GM12878 (cell line): Measurements from ENCODE around the gene CCDC8. TPM values are rescaled to one million over a fixed set of nuclear protein-coding genes. Genes with fewer than 3 reads are reported as not detected.

ENCODE experiments used
- ATAC-seq: fragments of 200-7000 bp; cut with Tn5 transposase; 3 replicates; pipeline ENCODE4 v1.9.1; 2020; ENCODE audit warnings: mild to moderate bottlenecking, moderate library complexity
- BruUV-seq: library from RNA; stranded (reverse); fragments of 400-500 nt; replicated peaks from 2 replicates; lab custom pipeline; 2021; lab: Mats Ljungman, UMichigan
- CTCF ChIA-PET: fragments of 300-600 bp; sonication (Branson Sonifier 250); formaldehyde crosslinking; extraction: SDS; loops from one replicate; lab custom pipeline; 2021; ENCODE audit warnings: inconsistent platforms; lab: Yijun Ruan, JAX
- POLR2A ChIA-PET: fragments of 350-600 bp; formaldehyde crosslinking; extraction: SDS; loops from one replicate; lab custom pipeline; 2021; ENCODE audit warnings: inconsistent platforms; lab: Charles Lee
- RAD21 ChIA-PET: fragments of 300-600 bp; sonication (Branson Sonifier 250); formaldehyde crosslinking; loops from one replicate; lab custom pipeline; 2023; ENCODE audit warnings: antibody characterized with exemption; ENCODE audit not compliant: unreplicated experiment; lab: Charles Lee
- SMC1A ChIA-PET: fragments of 300-600 bp; sonication (Branson Sonifier 250); formaldehyde crosslinking; loops from one replicate; lab custom pipeline; 2023; ENCODE audit not compliant: unreplicated experiment, uncharacterized antibody; lab: Charles Lee
- DNase-seq: peaks from one replicate; pipeline ENCODE4 v3.0.0-alpha.2; 2011; ENCODE audit warnings: low read depth, low spot score
- FAIRE-seq: peaks from 3 replicates; lab custom pipeline; 2011; peaks lifted over from hg19 to GRCh38; lab: Jason Lieb, UNC
- H2AFZ ChIP-seq: 2 replicates; pipeline ENCODE4 v1.6.0; 2011; ENCODE audit warnings: low read depth, low read length, control low read depth; ENCODE audit not compliant: control insufficient read depth
- H3K27ac ChIP-seq: 2 replicates; pipeline ENCODE4 v1.5.1; 2011; ENCODE audit warnings: control low read depth; ENCODE audit not compliant: control insufficient read depth, insufficient read depth
- H3K27me3 ChIP-seq, 2 experiments: replicated peaks in 1 of 2; 2 replicates each; pipeline versions ENCODE4 v1.6.0 to v1.6.1; 2011; ENCODE audit warnings: low read length in 1 of 2; ENCODE audit not compliant: control insufficient read depth in 2 of 2, insufficient read depth in 2 of 2
- H3K36me3 ChIP-seq, 2 experiments: 2 replicates each; pipeline ENCODE4 v1.5.1; 2011; ENCODE audit warnings: low read length in 1 of 2; ENCODE audit not compliant: control insufficient read depth in 2 of 2, insufficient read depth in 2 of 2
- H3K4me1 ChIP-seq: 2 replicates; pipeline ENCODE4 v1.6.1; 2011; ENCODE audit warnings: mild to moderate bottlenecking, low read length, moderate library complexity, mixed read lengths; ENCODE audit not compliant: control insufficient read depth, insufficient read depth
- H3K4me2 ChIP-seq: 2 replicates; pipeline ENCODE4 v1.6.0; 2011; ENCODE audit warnings: control low read depth; ENCODE audit not compliant: control insufficient read depth, insufficient read depth
- H3K4me3 ChIP-seq: fragments of 200-600 bp; sonication (generic); 2 replicates; pipeline ENCODE4 v1.5.1; 2016
- H3K79me2 ChIP-seq: 2 replicates; pipeline ENCODE4 v1.6.0; 2011; ENCODE audit warnings: low read length; ENCODE audit not compliant: control insufficient read depth, insufficient read depth
- H3K9ac ChIP-seq: 2 replicates; pipeline ENCODE4 v1.8.0; 2011; ENCODE audit warnings: low read length, control low read depth, mixed read lengths; ENCODE audit not compliant: control insufficient read depth, insufficient read depth
- H3K9me3 ChIP-seq: replicated peaks from 3 replicates; pipeline ENCODE4 v1.5.1; 2011; ENCODE audit warnings: mild to moderate bottlenecking, low read length; ENCODE audit not compliant: control insufficient read depth, insufficient read depth
- H4K20me1 ChIP-seq: 2 replicates; pipeline ENCODE4 v1.6.0; 2011; ENCODE audit not compliant: control insufficient read depth, insufficient read depth
- ASH2L ChIP-seq: fragments of 300-600, 200-600 bp; sonication (generic); IDR thresholded peaks from 2 replicates; pipeline ENCODE4 v1.6.1; 2017; ENCODE audit warnings: low read depth, mild to moderate bottlenecking, borderline replicate concordance
- CBFB ChIP-seq: IDR thresholded peaks from 2 replicates; pipeline ENCODE4 v1.6.1; 2016; ENCODE audit warnings: antibody characterized with exemption, low read depth
- ESRRA ChIP-seq: IDR thresholded peaks from 2 replicates; pipeline ENCODE4 v1.6.1; 2012; ENCODE audit warnings: mild to moderate bottlenecking, low read length, improper control_type of control experiment
- FOXK2 ChIP-seq: fragments of 450-650 bp; IDR thresholded peaks from 2 replicates; pipeline ENCODE4 v1.6.1; 2017; ENCODE audit warnings: mild to moderate bottlenecking, moderate library complexity
- HDAC6 ChIP-seq: fragments of 200-600 bp; sonication (generic); IDR thresholded peaks from one replicate; pipeline ENCODE4 v1.8.0; 2017; ENCODE audit warnings: antibody characterized with exemption; ENCODE audit not compliant: unreplicated experiment
- IKZF2 ChIP-seq, 2 experiments: fragments of 450-650 bp; IDR thresholded peaks; 2 replicates each; pipeline ENCODE4 v1.6.1; 2017; ENCODE audit warnings: mild to moderate bottlenecking in 2 of 2, moderate library complexity in 2 of 2
- MTA2 ChIP-seq: fragments of 450-650 bp; IDR thresholded peaks from 2 replicates; pipeline ENCODE4 v1.6.1; 2016; ENCODE audit warnings: low read depth, mild to moderate bottlenecking, moderate library complexity
- MTA3 ChIP-seq: IDR thresholded peaks from 2 replicates; pipeline ENCODE4 v1.6.1; 2012; ENCODE audit warnings: low read length, inconsistent platforms, borderline replicate concordance
- NFIC ChIP-seq: IDR thresholded peaks from 2 replicates; pipeline ENCODE4 v1.6.1; 2012; ENCODE audit warnings: low read depth, mild to moderate bottlenecking, inconsistent platforms, low read length, moderate library complexity
- NFYA ChIP-seq: IDR thresholded peaks from 2 replicates; pipeline ENCODE4 v1.6.1; 2011; ENCODE audit warnings: low read depth, mild to moderate bottlenecking, low read length, improper control_type of control experiment, borderline replicate concordance
- POLR2A ChIP-seq: IDR thresholded peaks from 2 replicates; pipeline ENCODE4 v1.6.1; 2011; ENCODE audit warnings: low read depth, mild to moderate bottlenecking, low read length
- POLR2AphosphoS5 ChIP-seq: IDR thresholded peaks from 2 replicates; pipeline ENCODE4 v1.6.1; 2011; ENCODE audit warnings: mild to moderate bottlenecking, low read length, inconsistent platforms
- ZNF217 ChIP-seq: fragments of 450-650 bp; IDR thresholded peaks from 2 replicates; pipeline ENCODE4 v1.6.1; 2017; ENCODE audit warnings: antibody characterized with exemption, mild to moderate bottlenecking
- ZNF687 ChIP-seq: fragments of 450-650 bp; IDR thresholded peaks from 2 replicates; pipeline ENCODE4 v1.6.1; 2017; ENCODE audit warnings: mild to moderate bottlenecking, moderate library complexity
- WGBS: methylation state at CpG from one replicate; pipeline ENCODE4 v1.1.6; 2016; ENCODE audit warnings: low lambda C conversion rate; ENCODE audit not compliant: insufficient replicate concordance, insufficient coverage; ENCODE audit errors: missing lambda C conversion rate; 5-methylcytosine and 5-hydroxymethylcytosine counted together
- in situ Hi-C: fragments of 300-500 bp; cut with MboI; formaldehyde crosslinking; loops from 9 replicates; pipeline ENCODE4 v1.14.3; 2018; ENCODE audit warnings: mixed read lengths
- intact Hi-C: fragments of 100-400 bp; cut with micrococcal nuclease; formaldehyde crosslinking; loops from one replicate; pipeline ENCODE4 v1.14.2; 2022; ENCODE audit not compliant: unreplicated experiment
- polyA plus RNA-seq, 11 experiments: library from polyadenylated mRNA; depleted of rRNA in 4 of 11; unstranded in 6 of 11; stranded (reverse) in 5 of 11; fragments of >200 nt; fragmentation: Nextera tagmentation in 4 of 11; fragmentation: Illumina TruSeq in 1 of 11; extraction: Ambion mirVana in 4 of 11; extraction: Trizol in 1 of 11; gene quantifications; 1 replicate in 1 of 11; 2 replicates in 10 of 11; pipeline versions ENCODE4 v1.2.1 to v1.2.3, GENCODE V29; 2011 to 2016; ENCODE audit warnings: inconsistent platforms in 2 of 11, missing spikeins in 2 of 11, low read depth in 1 of 11
- total RNA-seq, 4 experiments: library from RNA; depleted of rRNA in 3 of 4; stranded (reverse); fragments of >200 nt in 3 of 4; fragmentation: Illumina TruSeq in 1 of 4; extraction: Trizol in 1 of 4; gene quantifications; 2 replicates each; pipeline versions ENCODE4 v1.2.1 to v1.2.3, GENCODE V29; 2013 to 2021

The CCDC8 gene
- total and polyA plus RNA-seq, 10 of the 15 experiments (the other 5 are each of a cell fraction or from before 2014, with no cell fraction given), result under 0.01 to 0.15 (median 0.05) TPM; not detected in 5

- FAIRE-seq, result no peak
These were observed 19.6 kb downstream of the CCDC8 start for GRCh38 chr19:46393456-46394401.

More at GRCh38 chr19:46393456-46394401, 19.6 kb downstream of the CCDC8 start:
- H3K4me1 ChIP-seq, result no peaks in the 10 kb centered on the region
- no peaks in the 10 kb centered on the region for H3K9me3 ChIP-seq
- DNase-seq (no peak), ATAC-seq (no peak; the same call in 2 of the 3 replicates)
- H3K9ac ChIP-seq, result no peak overlapping the region
- H3K79me2 ChIP-seq, result no peaks in the 10 kb centered on the region
- peaks cover 18% of the 10 kb centered on the region in 2 experiments for H3K36me3 ChIP-seq
- H3K27me3 ChIP-seq, result no peaks in the 10 kb centered on the region
- TF ChIP-seq MTA2 (no peak), ASH2L (no peak), IKZF2 (IDR thresholded peaks at IDR 0.05) (no peak), MTA3 (no peak), ZNF687 (no peak), POLR2A (no peak; the same call in 1 of the 2 replicates), HDAC6 (no peak), NFYA (no peak), FOXK2 (no peak), ZNF217 (no peak), NFIC (no peak), ESRRA (no peak), POLR2AphosphoS5 (no peak), CBFB (no peak)
- no peak overlapping the region for H3K27ac ChIP-seq
- H3K4me3 ChIP-seq, result no peak overlapping the region
- SMC1A ChIA-PET, result interaction anchor here (1.2 to 2.8 kb wide), 2 partner anchors 35 to 94 kb away, joined by 3 to 9 read pairs; no protein-coding TSS in a partner anchor
- BruUV-seq, result TSS peak; percentile 47
- POLR2A ChIA-PET, result no interaction called here
- RAD21 ChIA-PET, result interaction anchor here (1.1 kb wide), 1 partner anchor 93 kb away, joined by 4 read pairs; no protein-coding TSS in a partner anchor
- H2AFZ ChIP-seq, result no peak overlapping the region
- no peak overlapping the region for H3K4me2 ChIP-seq
- in situ Hi-C loops, result no loop called here
- CTCF ChIA-PET, result interaction anchor here (0.7 to 3.5 kb wide), 7 partner anchors 9 to 121 kb away, joined by 3 to 20 read pairs (median 3); partner anchors contain the start of gene PPP5C
- intact Hi-C loops, result loop anchor here (2.0 to 10.0 kb wide), 2 partner anchors 95 to 109 kb away; no protein-coding TSS in a partner anchor
- 85% methylated on average over 20 of the region's 21 CpGs for WGBS
- H4K20me1 ChIP-seq, result no peaks in the 10 kb centered on the region
